IMR-90 (cell line): ENCODE data around the gene KCTD4.

Experiments
- CEBPB ChIP-seq: IDR thresholded peaks from 2 replicates; pipeline ENCODE4 v1.6.1; 2012; ENCODE audit warnings: low read depth, low read length, improper control_type of control experiment
- CHD1 ChIP-seq: IDR thresholded peaks from 2 replicates; pipeline ENCODE4 v1.6.1; 2012; ENCODE audit warnings: low read depth, low read length, improper control_type of control experiment
- CTCF ChIP-seq: conservative IDR thresholded peaks from 2 replicates; pipeline ENCODE4 v1.5.1; 2012; ENCODE audit warnings: mild to moderate bottlenecking, low read depth, low read length, improper control_type of control experiment
- MXI1 ChIP-seq: IDR thresholded peaks from 2 replicates; pipeline ENCODE4 v1.6.1; 2012; ENCODE audit warnings: low read depth, mild to moderate bottlenecking, low read length, moderate library complexity, borderline replicate concordance
- POLR2A ChIP-seq: IDR thresholded peaks from 2 replicates; pipeline ENCODE4 v1.6.1; 2012; ENCODE audit warnings: mild to moderate bottlenecking, low read depth, low read length
- RAD21 ChIP-seq: IDR thresholded peaks from 2 replicates; pipeline ENCODE4 v1.6.1; 2012; ENCODE audit warnings: low read length, improper control_type of control experiment
- RCOR1 ChIP-seq: IDR thresholded peaks from 2 replicates; pipeline ENCODE4 v1.6.1; 2012; ENCODE audit warnings: mild to moderate bottlenecking, low read length, improper control_type of control experiment; ENCODE audit not compliant: insufficient replicate concordance
- RFX5 ChIP-seq: IDR thresholded peaks from 2 replicates; pipeline ENCODE4 v1.8.0; 2012; ENCODE audit warnings: low read depth, mild to moderate bottlenecking, low read length, moderate library complexity
- SMC3 ChIP-seq: fragments of 150-350 bp; IDR thresholded peaks from 2 replicates; pipeline ENCODE4 v1.6.1; 2016; ENCODE audit warnings: low read depth, mild to moderate bottlenecking, antibody characterized with exemption, low read length, moderate library complexity
- TF ChIP-seq, protein P1 (sequence below): fragments of 150-350 bp; IDR thresholded peaks from 2 replicates; pipeline ENCODE4 v1.6.1; 2017; ENCODE audit warnings: mild to moderate bottlenecking, antibody characterized with exemption, low read length, low read depth

- TF ChIP-seq MXI1: no peak
- TF ChIP-seq RFX5: no peak
- TF ChIP-seq CEBPB: no peak
- TF ChIP-seq CTCF: no peak
- no peak for TF ChIP-seq POLR2A
- TF ChIP-seq SMC3: no peak
- no peak for TF ChIP-seq RCOR1
- TF ChIP-seq, protein P1, sequence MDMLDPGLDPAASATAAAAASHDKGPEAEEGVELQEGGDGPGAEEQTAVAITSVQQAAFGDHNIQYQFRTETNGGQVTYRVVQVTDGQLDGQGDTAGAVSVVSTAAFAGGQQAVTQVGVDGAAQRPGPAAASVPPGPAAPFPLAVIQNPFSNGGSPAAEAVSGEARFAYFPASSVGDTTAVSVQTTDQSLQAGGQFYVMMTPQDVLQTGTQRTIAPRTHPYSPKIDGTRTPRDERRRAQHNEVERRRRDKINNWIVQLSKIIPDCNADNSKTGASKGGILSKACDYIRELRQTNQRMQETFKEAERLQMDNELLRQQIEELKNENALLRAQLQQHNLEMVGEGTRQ: no peak
- TF ChIP-seq CHD1: no peak
- no peak for TF ChIP-seq RAD21
Measured at GRCh38 chr13:45225370-45225769, 24.5 kb upstream of the KCTD4 start.
